Fibroblast of mammary gland (primary cell): ENCODE data around the gene CNOT10.
"Not testable (repeated sequence)": the region's sequence is repeated elsewhere in the genome, so short reads cannot be mapped to it uniquely, and the experiment has no call there.

Source experiments
- DNase-seq: peaks from one replicate; pipeline ENCODE4 v3.0.0-alpha.2; 2010; ENCODE audit warnings: low read depth
- H3K4me3 ChIP-seq: 2 replicates; pipeline ENCODE4 v1.5.1; 2011; ENCODE audit warnings: low read depth, mild to moderate bottlenecking, low read length, moderate library complexity; ENCODE audit not compliant: control insufficient read depth
- CTCF ChIP-seq: conservative IDR thresholded peaks from 2 replicates; pipeline ENCODE4 v1.5.1; 2011; ENCODE audit warnings: low read depth, low read length, inconsistent platforms; ENCODE audit not compliant: control insufficient read depth, insufficient read depth

CNOT10 gene

DNA sequence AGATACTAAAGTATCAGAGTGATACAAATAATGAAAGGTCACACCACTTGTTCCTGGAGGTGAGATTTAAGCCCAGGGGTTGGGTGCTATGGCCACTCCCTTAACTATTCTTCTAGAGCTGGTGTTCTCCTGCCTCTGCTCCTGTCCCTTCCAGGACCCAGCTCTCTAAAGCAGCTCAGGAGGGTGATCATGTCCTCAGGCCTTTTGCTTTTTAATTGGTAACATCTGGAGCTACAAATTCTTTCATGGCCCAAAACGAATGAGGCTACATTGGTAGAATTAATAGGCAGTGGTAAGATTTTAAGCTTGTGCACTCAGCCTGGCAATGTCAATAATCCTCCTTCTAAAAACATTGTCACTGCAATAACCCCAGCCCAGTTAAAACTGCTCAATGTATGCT, 38.2 kb upstream of the CNOT10 start:
- DNase-seq = peak; percentile 3
- no peak for TF ChIP-seq CTCF
- no peak overlapping the region for H3K4me3 ChIP-seq

GRCh38 chr3:32652337-32653100, 32.5 kb upstream of the CNOT10 start:
- DNase-seq, H3K4me3 ChIP-seq: not testable (repeated sequence)

- TF ChIP-seq CTCF = no peak
- no peak overlapping the region for H3K4me3 ChIP-seq
- no peak for DNase-seq
Measured at GRCh38 chr3:32655167-32655566, 29.8 kb upstream of the CNOT10 start.

GRCh38 chr3:32660634-32661033, 24.4 kb upstream of the CNOT10 start:
- H3K4me3 ChIP-seq = no peak overlapping the region
- no peak for DNase-seq
- no peak for TF ChIP-seq CTCF

DNA sequence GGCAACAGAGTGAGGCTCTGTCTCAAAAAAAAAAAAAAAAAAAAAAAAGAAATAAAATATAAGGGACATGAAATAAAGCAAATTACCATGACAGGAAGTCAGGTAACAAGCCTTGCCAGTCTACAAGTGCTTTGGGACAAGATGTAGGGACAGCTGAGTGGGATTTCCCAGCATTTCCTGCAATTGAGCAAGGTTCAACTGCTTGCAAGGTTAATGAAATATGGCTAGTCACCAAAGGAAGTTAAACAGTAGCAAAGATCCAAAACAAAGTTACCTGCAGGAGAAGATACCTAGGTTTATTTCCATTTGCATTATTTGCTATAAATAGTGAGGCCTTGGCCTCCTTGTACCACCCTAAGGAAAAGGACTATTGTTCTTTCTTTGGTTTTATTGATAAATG, 22.3 kb upstream of the CNOT10 start:
- no peak for TF ChIP-seq CTCF
- no peak for DNase-seq
- no peak overlapping the region for H3K4me3 ChIP-seq

- not testable (repeated sequence) for H3K4me3 ChIP-seq
- DNase-seq = peak; percentile 65
- TF ChIP-seq CTCF = peak; percentile 45
Measured at GRCh38 chr3:32664630-32665075, 20.3 kb upstream of the CNOT10 start.

DNA sequence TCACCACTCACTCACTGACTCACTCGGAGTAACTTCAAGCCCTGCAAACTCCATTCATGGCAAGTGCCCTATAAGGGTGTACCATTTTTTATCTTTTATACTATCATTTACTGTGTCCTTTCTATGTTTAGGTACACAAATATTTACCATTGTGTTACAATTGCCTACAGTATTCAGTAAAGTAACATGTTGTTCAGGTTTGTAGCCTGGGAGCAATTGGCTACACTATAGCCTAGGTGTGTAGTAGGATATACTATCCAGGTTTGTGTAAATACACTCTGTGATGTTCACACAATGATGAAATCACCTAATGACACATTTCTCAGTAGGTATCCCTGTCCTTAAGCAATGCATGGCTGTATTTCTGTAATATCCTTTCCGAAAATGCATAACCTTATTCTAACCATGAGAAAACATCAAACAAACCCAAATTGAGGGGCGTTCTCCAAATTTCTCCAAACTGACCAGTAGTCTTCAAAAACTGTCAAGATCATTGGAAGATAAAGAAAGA, 17.9 kb upstream of the CNOT10 start:
- DNase-seq = no peak
- no peak for TF ChIP-seq CTCF
- H3K4me3 ChIP-seq = no peak overlapping the region

- DNase-seq, H3K4me3 ChIP-seq: not testable (repeated sequence)
Measured at GRCh38 chr3:32669226-32669625, 15.8 kb upstream of the CNOT10 start.

GRCh38 chr3:32673730-32674129, 11.3 kb upstream of the CNOT10 start:
- DNase-seq = not testable (repeated sequence)

More at GRCh38 chr3:32673730-32674129, 11.3 kb upstream of the CNOT10 start:
- not testable (repeated sequence) for H3K4me3 ChIP-seq
